Colonic mucosa (tissue), 4 donors: ENCODE data around the gene CETN3. TPM values are rescaled to one million over a fixed set of nuclear protein-coding genes. Genes with fewer than 3 reads are reported as not detected.
"Not testable (repeated sequence)": the region's sequence is repeated elsewhere in the genome, so short reads cannot be mapped to it uniquely, and the experiment has no call there.

Source experiments
- DNase-seq: peaks from one replicate; pipeline ENCODE4 v3.0.0-alpha.2; 2020
- H3K27ac ChIP-seq: fragments of 200-600 bp; one replicate; pipeline ENCODE4 v1.8.0; 2021
- H3K27me3 ChIP-seq: fragments of 200-600 bp; one replicate; pipeline ENCODE4 v1.8.0; 2021
- H3K36me3 ChIP-seq: fragments of 200-600 bp; one replicate; pipeline ENCODE4 v1.8.0; 2021
- H3K4me1 ChIP-seq: fragments of 200-600 bp; one replicate; pipeline ENCODE4 v1.8.0; 2021; ENCODE audit warnings: mild to moderate bottlenecking
- H3K4me3 ChIP-seq: fragments of 200-600 bp; one replicate; pipeline ENCODE4 v1.8.0; 2021
- H3K9ac ChIP-seq, 2 donors: one replicate each; pipeline ENCODE4 v1.7.0; 2013; ENCODE audit warnings: control low read depth in 2 of 2, low read depth in 2 of 2, low read length in 2 of 2
- H3K9me3 ChIP-seq: fragments of 200-600 bp; one replicate; pipeline ENCODE4 v1.8.0; 2021
- intact Hi-C: fragments of 100-400 bp; cut with DNase I; formaldehyde crosslinking; loops from one replicate; pipeline ENCODE4 v1.14.1; 2022
- total RNA-seq, 2 donors: library from RNA; stranded (reverse); fragmentation: NEBNext Ultra II Directional in 1 of 2; extraction: Animal tissue kit (Norgen Biotek cat#: 25700) in 1 of 2; gene quantifications; one replicate each; pipeline ENCODE4 v1.2.1, GENCODE V29; 2021
- TF ChIP-seq, protein P1 (sequence below): fragments of 200-600 bp; IDR thresholded peaks from one replicate; pipeline ENCODE4 v1.8.0; 2022; ENCODE audit warnings: antibody characterized with exemption, mild to moderate bottlenecking
- donor health status: healthy.
- donor health status: DM: no; HTN: no; CAD: no.
- donor health status: DM: no; HTN: no; CAD: no.

The CETN3 gene
- total RNA-seq, 2 donors from 2014 or later = 18.2 to 25.7 TPM

DNA sequence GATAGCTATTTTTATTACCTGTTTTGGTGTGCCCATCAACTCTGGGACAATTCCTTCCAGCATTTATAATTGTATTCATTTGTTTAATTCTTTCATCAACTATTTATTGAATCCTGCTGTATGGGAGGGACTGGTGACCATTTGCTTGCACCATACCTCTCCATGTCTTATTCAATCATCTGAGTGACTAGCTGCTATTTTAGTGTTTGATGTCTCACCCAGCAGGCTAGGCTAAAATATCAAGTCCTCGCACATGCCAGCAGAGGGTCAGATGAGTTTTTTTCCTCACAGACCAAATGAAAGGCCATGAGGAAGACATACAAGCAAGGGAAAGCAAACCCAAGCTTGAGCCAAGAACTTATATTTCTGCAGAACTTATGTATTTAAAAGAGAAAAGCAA lies 63.9 kb downstream of the CETN3 start:
- no peak overlapping the region for H3K27ac ChIP-seq
- no peaks in the 10 kb centered on the region for H3K9me3 ChIP-seq
- H3K4me3 ChIP-seq = no peak overlapping the region
- no peak for DNase-seq
- intact Hi-C loops = no loop called here
- H3K36me3 ChIP-seq = no peaks in the 10 kb centered on the region
- no peaks in the 10 kb centered on the region for H3K27me3 ChIP-seq
- H3K4me1 ChIP-seq = no peaks in the 10 kb centered on the region
- H3K9ac ChIP-seq = no peak overlapping the region
- TF ChIP-seq, protein P1, sequence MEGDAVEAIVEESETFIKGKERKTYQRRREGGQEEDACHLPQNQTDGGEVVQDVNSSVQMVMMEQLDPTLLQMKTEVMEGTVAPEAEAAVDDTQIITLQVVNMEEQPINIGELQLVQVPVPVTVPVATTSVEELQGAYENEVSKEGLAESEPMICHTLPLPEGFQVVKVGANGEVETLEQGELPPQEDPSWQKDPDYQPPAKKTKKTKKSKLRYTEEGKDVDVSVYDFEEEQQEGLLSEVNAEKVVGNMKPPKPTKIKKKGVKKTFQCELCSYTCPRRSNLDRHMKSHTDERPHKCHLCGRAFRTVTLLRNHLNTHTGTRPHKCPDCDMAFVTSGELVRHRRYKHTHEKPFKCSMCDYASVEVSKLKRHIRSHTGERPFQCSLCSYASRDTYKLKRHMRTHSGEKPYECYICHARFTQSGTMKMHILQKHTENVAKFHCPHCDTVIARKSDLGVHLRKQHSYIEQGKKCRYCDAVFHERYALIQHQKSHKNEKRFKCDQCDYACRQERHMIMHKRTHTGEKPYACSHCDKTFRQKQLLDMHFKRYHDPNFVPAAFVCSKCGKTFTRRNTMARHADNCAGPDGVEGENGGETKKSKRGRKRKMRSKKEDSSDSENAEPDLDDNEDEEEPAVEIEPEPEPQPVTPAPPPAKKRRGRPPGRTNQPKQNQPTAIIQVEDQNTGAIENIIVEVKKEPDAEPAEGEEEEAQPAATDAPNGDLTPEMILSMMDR = no peak

GRCh38 chr5:90344689-90345088 lies 64.9 kb downstream of the CETN3 start:
- TF ChIP-seq, protein P1 = no peak
- H3K27ac ChIP-seq = no peak overlapping the region
- H3K4me3 ChIP-seq = no peak overlapping the region
- H3K27me3 ChIP-seq = no peaks in the 10 kb centered on the region
- H3K36me3 ChIP-seq = no peaks in the 10 kb centered on the region
- H3K9ac ChIP-seq = no peak overlapping the region
- no peak for DNase-seq
- H3K4me1 ChIP-seq = no peaks in the 10 kb centered on the region
- intact Hi-C loops = no loop called here
- H3K9me3 ChIP-seq = no peaks in the 10 kb centered on the region

DNA sequence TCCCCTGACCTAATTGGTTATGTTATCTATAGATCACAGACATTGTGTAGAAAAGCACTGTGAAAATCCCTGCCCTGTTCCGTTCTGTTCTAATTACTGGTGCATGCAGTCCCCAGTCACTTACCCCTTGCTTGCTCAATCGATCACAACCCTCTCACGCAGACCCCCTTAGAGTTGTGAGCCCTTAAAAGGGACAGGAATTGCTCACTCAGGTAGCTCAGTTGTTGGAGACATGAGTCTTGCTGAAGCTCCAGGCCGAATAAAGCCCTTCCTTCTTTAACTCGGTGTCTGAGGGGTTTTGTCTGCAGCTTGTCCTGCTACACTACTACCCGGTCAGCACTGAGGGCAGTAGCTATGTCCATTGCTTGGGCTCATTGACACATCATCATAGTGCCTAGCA lies 65.8 kb downstream of the CETN3 start:
- H3K9me3 ChIP-seq, H3K27ac ChIP-seq, H3K36me3 ChIP-seq, H3K4me1 ChIP-seq, H3K27me3 ChIP-seq, intact Hi-C loops, H3K4me3 ChIP-seq, H3K9ac ChIP-seq, DNase-seq: not testable (repeated sequence)

- intact Hi-C loops = no loop called here
- Histone ChIP-seq H3K9me3 (no peaks in the 10 kb centered on the region), H3K9ac (no peak overlapping the region), H3K4me1 (no peaks in the 10 kb centered on the region), H3K27me3 (no peaks in the 10 kb centered on the region), H3K4me3 (no peak overlapping the region), H3K36me3 (no peaks in the 10 kb centered on the region), H3K27ac (no peak overlapping the region)
- no peak for DNase-seq
- TF ChIP-seq, protein P1 = no peak
Measured at GRCh38 chr5:90342576-90342975, 67.0 kb downstream of the CETN3 start.

Other genes starting within 250 kb of the CETN3 start
- gene MBLAC2, start 65.0 kb upstream of the CETN3 start, total RNA-seq = 1 to 10 TPM; 3.2 to 3.3 TPM
- 1 to 10 TPM; 1.7 to 4.0 TPM for gene POLR3G, start 65.1 kb upstream of the CETN3 start, total RNA-seq
- gene LYSMD3, start 119.8 kb upstream of the CETN3 start, total RNA-seq = 10 to 100 TPM; 20.4 to 32.0 TPM
- gene ADGRV1, start 149.0 kb upstream of the CETN3 start, total RNA-seq = 10 to 100 TPM in 1 of 2 donors, 1 to 10 TPM in 1; 5.1 to 12.9 TPM